Measurements from ENCODE around the gene LYG2.

LYG2 gene

GRCh38 chr2:99217929-99218501 is 37.5 kb downstream of the LYG2 start:
- Histone ChIP-seq H3K4me3 (replicated peaks; ENCODE audit: low read depth, low read length) (no peak overlapping the region), H3K36me3 (ENCODE audit: control insufficient read depth, insufficient read depth, low read length) (no peaks in the 10 kb centered on the region)

GRCh38 chr2:99216096-99216495 is 39.4 kb downstream of the LYG2 start:
- H3K27me3 ChIP-seq (replicated peaks; ENCODE audit: control insufficient read depth, insufficient read depth, low read length): no peaks in the 10 kb centered on the region
- TF ChIP-seq CTCF (IDR thresholded peaks at IDR 0.05; ENCODE audit: insufficient read depth, low read length, poor library complexity, severe bottlenecking): no peak
- H3K36me3 ChIP-seq (ENCODE audit: control insufficient read depth, insufficient read depth, low read length): no peaks in the 10 kb centered on the region
- DNase-seq (ENCODE audit: extremely low read depth, insufficient read length): no peak
- no peak overlapping the region for H3K4me3 ChIP-seq (replicated peaks; ENCODE audit: low read depth, low read length)

More at GRCh38 chr2:99217929-99218501, 37.5 kb downstream of the LYG2 start:
- H3K27me3 ChIP-seq (replicated peaks; ENCODE audit: control insufficient read depth, insufficient read depth, low read length): no peaks in the 10 kb centered on the region
- no peak for TF ChIP-seq CTCF (IDR thresholded peaks at IDR 0.05; ENCODE audit: insufficient read depth, low read length, poor library complexity, severe bottlenecking)
- no peak for DNase-seq (ENCODE audit: extremely low read depth, insufficient read length)

- TF ChIP-seq CTCF (IDR thresholded peaks at IDR 0.05; ENCODE audit: insufficient read depth, low read length, poor library complexity, severe bottlenecking): no peak
- Histone ChIP-seq H3K36me3 (ENCODE audit: control insufficient read depth, insufficient read depth, low read length) (no peaks in the 10 kb centered on the region), H3K4me3 (replicated peaks; ENCODE audit: low read depth, low read length) (no peak overlapping the region), H3K27me3 (replicated peaks; ENCODE audit: control insufficient read depth, insufficient read depth, low read length) (no peaks in the 10 kb centered on the region)
- DNase-seq (ENCODE audit: extremely low read depth, insufficient read length): no peak
These were observed 50.0 kb downstream of the LYG2 start for GRCh38 chr2:99205491-99205890.

GRCh38 chr2:99201959-99202678 is 53.3 kb downstream of the LYG2 start:
- Histone ChIP-seq H3K4me3 (replicated peaks; ENCODE audit: low read depth, low read length) (no peak overlapping the region), H3K36me3 (ENCODE audit: control insufficient read depth, insufficient read depth, low read length) (peaks cover 6% of the 10 kb centered on the region), H3K27me3 (replicated peaks; ENCODE audit: control insufficient read depth, insufficient read depth, low read length) (no peaks in the 10 kb centered on the region)
- DNase-seq (ENCODE audit: extremely low read depth, insufficient read length): no peak
- TF ChIP-seq CTCF (IDR thresholded peaks at IDR 0.05; ENCODE audit: insufficient read depth, low read length, poor library complexity, severe bottlenecking): no peak

GRCh38 chr2:99200076-99200800 is 55.2 kb downstream of the LYG2 start:
- Histone ChIP-seq H3K27me3 (replicated peaks; ENCODE audit: control insufficient read depth, insufficient read depth, low read length) (no peaks in the 10 kb centered on the region), H3K36me3 (ENCODE audit: control insufficient read depth, insufficient read depth, low read length) (peaks cover 6% of the 10 kb centered on the region), H3K4me3 (replicated peaks; ENCODE audit: low read depth, low read length) (no peak overlapping the region)
- no peak for TF ChIP-seq CTCF (IDR thresholded peaks at IDR 0.05; ENCODE audit: insufficient read depth, low read length, poor library complexity, severe bottlenecking)
- DNase-seq (ENCODE audit: extremely low read depth, insufficient read length): no peak
